Dermis blood vessel endothelial cell (primary cell): Measurements from ENCODE around the gene NECTIN4. TPM values are rescaled to one million over a fixed set of nuclear protein-coding genes. Genes with fewer than 3 reads are reported as not detected.
"Not testable (repeated sequence)": the region's sequence is repeated elsewhere in the genome, so short reads cannot be mapped to it uniquely, and the experiment has no call there.

Source experiments
- DNase-seq: peaks from one replicate; pipeline ENCODE4 v3.0.0; 2010
- total RNA-seq: library from RNA; depleted of rRNA; stranded (reverse); fragments of >200 nt; gene quantifications from 2 replicates; pipeline ENCODE4 v1.2.3, GENCODE V29; 2014

Gene NECTIN4
- total RNA-seq: 0.17 and 0.28 TPM in 2 replicates

- DNase-seq: no peak
These were observed at the start of gene NECTIN4 for GRCh38 chr1:161089251-161089924. TSS of gene NECTIN4 (minus strand) at chr1:161089558. CDS start at chr1:161089296, 262 bp downstream.

- DNase-seq: no peak
These were observed 49.1 kb upstream of the NECTIN4 start for GRCh38 chr1:161138431-161138830.

- DNase-seq: no peak
These were observed 48.5 kb upstream of the NECTIN4 start for GRCh38 chr1:161137881-161138280.

GRCh38 chr1:161133220-161133740 lies 43.9 kb upstream of the NECTIN4 start:
- no peak for DNase-seq

- DNase-seq: peak; percentile 97
These were observed 43.3 kb upstream of the NECTIN4 start, which contains the start of gene DEDD for GRCh38 chr1:161132410-161133219. TSS of gene DEDD (minus strand) at chr1:161132667. CDS start at chr1:161124462, 8,205 bp downstream.

- DNase-seq: peak; percentile 37
These were observed 42.4 kb upstream of the NECTIN4 start for GRCh38 chr1:161131523-161132409.

- peak; percentile 54 for DNase-seq
These were observed 40.9 kb upstream of the NECTIN4 start for GRCh38 chr1:161130266-161130665.

GRCh38 chr1:161128591-161129420 lies 39.4 kb upstream of the NECTIN4 start:
- DNase-seq: no peak

- DNase-seq: no peak
These were observed 38.3 kb upstream of the NECTIN4 start for GRCh38 chr1:161127649-161128048.

GRCh38 chr1:161122967-161123366 lies 33.6 kb upstream of the NECTIN4 start:
- no peak for DNase-seq

GRCh38 chr1:161121834-161122233 lies 32.5 kb upstream of the NECTIN4 start:
- no peak for DNase-seq

- DNase-seq: no peak
These were observed 31.8 kb upstream of the NECTIN4 start for GRCh38 chr1:161121042-161121650.

- peak; percentile 77 for DNase-seq
These were observed 29.9 kb upstream of the NECTIN4 start for GRCh38 chr1:161119092-161119903.

GRCh38 chr1:161117759-161118581 lies 28.6 kb upstream of the NECTIN4 start, which contains the start of the genes NIT1 and PFDN2:
TSS of gene NIT1 (plus strand) at chr1:161118105. CDS start at chr1:161118177, 72 bp downstream.
TSS of gene PFDN2 (minus strand) at chr1:161118037. CDS start at chr1:161118026, 11 bp downstream.
- DNase-seq: peak; percentile 91

- not testable (repeated sequence) for DNase-seq
These were observed 26.6 kb upstream of the NECTIN4 start for GRCh38 chr1:161115961-161116360.

GRCh38 chr1:161115132-161115711 lies 25.9 kb upstream of the NECTIN4 start:
- peak; percentile 93 for DNase-seq

- no peak for DNase-seq
These were observed 25.2 kb upstream of the NECTIN4 start for GRCh38 chr1:161114556-161114955.

GRCh38 chr1:161113915-161114314 lies 24.6 kb upstream of the NECTIN4 start:
- DNase-seq: no peak

- no peak for DNase-seq
These were observed 22.2 kb upstream of the NECTIN4 start for GRCh38 chr1:161111527-161111926.
